Kidney (tissue), 22 donors: ENCODE measurements around the gene TACR3. TPM values are rescaled to one million over a fixed set of nuclear protein-coding genes. Genes with fewer than 3 reads are reported as not detected.

Experiments
- DNase-seq, 5 donors: peaks; one replicate each; pipeline ENCODE4 v3.0.0-alpha.2; 2013 to 2020
- FAIRE-seq: peaks from 2 replicates; lab custom pipeline; 2012; peaks lifted over from hg19 to GRCh38; lab: Jason Lieb, UNC
- H3K27ac ChIP-seq, 2 donors: one replicate each; pipeline ENCODE4 v1.7.0; 2013; ENCODE audit warnings: low read depth in 2 of 2, low read length in 2 of 2, inconsistent platforms in 1 of 2
- H3K27me3 ChIP-seq: one replicate; pipeline ENCODE4 v1.7.1; 2013; ENCODE audit warnings: low read length, inconsistent platforms; ENCODE audit not compliant: control insufficient read depth, insufficient read depth
- H3K36me3 ChIP-seq, 3 donors: one replicate each; pipeline versions ENCODE4 v1.7.0 to v1.7.1; 2013; ENCODE audit warnings: low read length in 3 of 3, control low read depth in 1 of 3, inconsistent platforms in 1 of 3; ENCODE audit not compliant: insufficient read depth in 3 of 3, control insufficient read depth in 2 of 3
- H3K4me1 ChIP-seq, 3 donors: one replicate each; pipeline versions ENCODE4 v1.7.0 to v1.7.1; 2013; ENCODE audit warnings: low read length in 3 of 3, inconsistent platforms in 1 of 3, low read depth in 1 of 3; ENCODE audit not compliant: control insufficient read depth in 2 of 3, insufficient read depth in 2 of 3
- H3K4me3 ChIP-seq, 3 donors: one replicate each; pipeline versions ENCODE4 v1.7.0 to v1.8.1; 2013; ENCODE audit warnings: low read length in 3 of 3, control low read depth in 1 of 3, inconsistent platforms in 1 of 3
- H3K9ac ChIP-seq, 3 donors: one replicate each; pipeline versions ENCODE4 v1.7.0 to v1.7.1; 2013; ENCODE audit warnings: low read length in 3 of 3, control low read depth in 1 of 3, inconsistent platforms in 1 of 3
- H3K9me3 ChIP-seq, 3 donors: one replicate each; pipeline versions ENCODE4 v1.7.0 to v1.7.1; 2013; ENCODE audit warnings: low read length in 3 of 3, control low read depth in 1 of 3, inconsistent platforms in 1 of 3; ENCODE audit not compliant: control insufficient read depth in 2 of 3, insufficient read depth in 1 of 3
- CTCF ChIP-seq: IDR thresholded peaks from 3 replicates; pipeline ENCODE4 v1.5.1; 2012; ENCODE audit warnings: mild to moderate bottlenecking, moderate library complexity, borderline replicate concordance; ENCODE audit not compliant: insufficient read depth; ENCODE audit errors: extremely low read depth
- intact Hi-C: fragments of 100-400 bp; cut with DNase I; formaldehyde crosslinking; loops from one replicate; pipeline ENCODE4 v1.11.1; 2022
- long read RNA-seq, 10 donors: library from polyadenylated mRNA in 1 of 10; unstranded in 1 of 10; transcript quantifications; one replicate each; pipeline ENCODE4 v2.0.0 and lab custom pipeline, GENCODE V29; 2021 to 2026
- polyA plus RNA-seq: library from polyadenylated mRNA; stranded (reverse); fragments of 350-450 nt; fragmentation: Illumina TruSeq; extraction: RNeasy Lipid Tissue Mini Kit (QIAGEN cat#74804); gene quantifications from one replicate; pipeline ENCODE4 v1.2.3, GENCODE V29; 2014; ENCODE audit warnings: low read depth, low replicate concordance; ENCODE audit not compliant: insufficient read depth
- total RNA-seq: library from RNA; stranded (reverse); fragmentation: NEBNext Ultra II Directional; extraction: Animal tissue kit (Norgen Biotek cat#: 25700); gene quantifications from one replicate; pipeline ENCODE4 v1.2.1, GENCODE V29; 2021
- donor health status: control.
- donor health status: control.
- donor health status: control.
- donor health status: control.
- donor health status: control.
- donor health status: DM: yes; HTN: yes; CAD: no.
- donor health status: Normal renal cell carcinoma (clear cell type).

TACR3 gene
- not detected for total RNA-seq
- polyA plus RNA-seq: 0.19 TPM
- long read RNA-seq, donor 1: 0 reads
- long read RNA-seq, donor 2, full-length matches to known transcripts: 1 of 1 reads
- long read RNA-seq, donor 2, partial matches to known transcripts: 0 of 1 reads
- long read RNA-seq, donor 2, other reads (novel, unspliced or antisense): 0 of 1 reads
- long read RNA-seq, donor 3, full-length matches to known transcripts: 3 of 3 reads
- long read RNA-seq, donor 3, partial matches to known transcripts: 0 of 3 reads
- long read RNA-seq, donor 3, other reads (novel, unspliced or antisense): 0 of 3 reads
- long read RNA-seq, donor 4: 0 reads
- long read RNA-seq, donor 5: 0 reads
- long read RNA-seq, donor 6: 0 reads
- long read RNA-seq, donor 7: 0 reads
- long read RNA-seq, donor 8, full-length matches to known transcripts: 2 of 2 reads
- long read RNA-seq, donor 8, partial matches to known transcripts: 0 of 2 reads
- long read RNA-seq, donor 8, other reads (novel, unspliced or antisense): 0 of 2 reads
- long read RNA-seq, donor 9: 0 reads
- long read RNA-seq, donor 10: 0 reads

GRCh38 chr4:103719830-103720207 lies at the start of gene TACR3:
TACR3 (minus strand) TSS chr4:103719985; CDS start chr4:103719675, 310 bp downstream.
- Histone ChIP-seq H3K27ac (no peak within 1 kb of the TSS), H3K4me1 (no peaks in the 10 kb centered on the region), H3K4me3 (peak within 1 kb of the TSS in 1 of 3 donors; percentile 48), H3K9ac (no peak within 1 kb of the TSS), H3K36me3 (no peaks in the 10 kb centered on the region), H3K9me3 (no peaks in the 10 kb centered on the region), H3K27me3 (no peaks in the 10 kb centered on the region)
- intact Hi-C loops: no loop called here
- FAIRE-seq (no peak), DNase-seq (peak; percentile 58 to 85 (median 80))
- no peak for TF ChIP-seq CTCF

- Histone ChIP-seq H3K9me3 (no peaks in the 10 kb centered on the region), H3K27ac (no peak overlapping the region), H3K36me3 (no peaks in the 10 kb centered on the region), H3K4me1 (no peaks in the 10 kb centered on the region), H3K9ac (no peak overlapping the region), H3K4me3 (no peak overlapping the region), H3K27me3 (no peaks in the 10 kb centered on the region)
- no peak for DNase-seq
- intact Hi-C loops: no loop called here
- no peak for FAIRE-seq
- TF ChIP-seq CTCF: no peak
Observed at GRCh38 chr4:103757631-103758030, 37.8 kb upstream of the TACR3 start.

GRCh38 chr4:103756741-103757140 lies 37.0 kb upstream of the TACR3 start:
- Histone ChIP-seq H3K36me3 (no peaks in the 10 kb centered on the region), H3K27me3 (no peaks in the 10 kb centered on the region), H3K9ac (no peak overlapping the region), H3K4me1 (no peaks in the 10 kb centered on the region), H3K9me3 (no peaks in the 10 kb centered on the region), H3K4me3 (no peak overlapping the region), H3K27ac (no peak overlapping the region)
- DNase-seq (no peak), FAIRE-seq (no peak)
- no peak for TF ChIP-seq CTCF
- intact Hi-C loops: no loop called here
